Measurements from ENCODE around the gene OXER1. TPM values are rescaled to one million over a fixed set of nuclear protein-coding genes. Genes with fewer than 3 reads are reported as not detected.

OXER1 gene
- total RNA-seq, 2 experiments from 2014 or later = 0.40 TPM; not detected in 1

DNA sequence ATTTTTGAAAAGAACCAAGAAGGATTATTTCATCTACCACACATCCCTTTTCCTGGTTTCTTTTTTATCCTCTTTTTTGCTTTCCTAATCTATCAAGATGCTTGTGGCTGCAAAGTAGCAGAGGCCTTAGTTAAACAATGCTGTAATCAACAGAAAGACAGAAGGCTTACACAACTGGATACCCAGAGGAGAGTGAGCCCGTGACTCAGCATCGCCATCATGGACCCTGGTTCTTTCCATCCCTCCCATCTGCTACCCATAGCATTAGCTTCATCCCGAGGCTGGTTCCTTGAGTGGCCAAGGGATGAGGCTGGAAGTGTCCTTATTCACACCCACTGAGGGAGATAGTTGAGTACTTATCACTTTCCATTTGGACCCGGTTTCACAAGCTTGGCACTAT lies 35.9 kb upstream of the OXER1 start:
- TF ChIP-seq, protein P1, sequence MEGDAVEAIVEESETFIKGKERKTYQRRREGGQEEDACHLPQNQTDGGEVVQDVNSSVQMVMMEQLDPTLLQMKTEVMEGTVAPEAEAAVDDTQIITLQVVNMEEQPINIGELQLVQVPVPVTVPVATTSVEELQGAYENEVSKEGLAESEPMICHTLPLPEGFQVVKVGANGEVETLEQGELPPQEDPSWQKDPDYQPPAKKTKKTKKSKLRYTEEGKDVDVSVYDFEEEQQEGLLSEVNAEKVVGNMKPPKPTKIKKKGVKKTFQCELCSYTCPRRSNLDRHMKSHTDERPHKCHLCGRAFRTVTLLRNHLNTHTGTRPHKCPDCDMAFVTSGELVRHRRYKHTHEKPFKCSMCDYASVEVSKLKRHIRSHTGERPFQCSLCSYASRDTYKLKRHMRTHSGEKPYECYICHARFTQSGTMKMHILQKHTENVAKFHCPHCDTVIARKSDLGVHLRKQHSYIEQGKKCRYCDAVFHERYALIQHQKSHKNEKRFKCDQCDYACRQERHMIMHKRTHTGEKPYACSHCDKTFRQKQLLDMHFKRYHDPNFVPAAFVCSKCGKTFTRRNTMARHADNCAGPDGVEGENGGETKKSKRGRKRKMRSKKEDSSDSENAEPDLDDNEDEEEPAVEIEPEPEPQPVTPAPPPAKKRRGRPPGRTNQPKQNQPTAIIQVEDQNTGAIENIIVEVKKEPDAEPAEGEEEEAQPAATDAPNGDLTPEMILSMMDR (IDR thresholded peaks at IDR 0.05) = no peak
- ATAC-seq (no peak), DNase-seq (no peak)
- ChIA-PET POLR2A (interaction anchor here (3.2 kb wide), 1 partner anchor 10 kb away, joined by 25 read pairs; no protein-coding TSS in a partner anchor), CTCF (interaction anchor here (1.5 to 2.6 kb wide), 2 partner anchors 10 to 28 kb away, joined by 7 to 15 read pairs; no protein-coding TSS in a partner anchor)
- Mint-ChIP-seq H3K27me3 (no peaks in the 10 kb centered on the region), H3K4me1 (ENCODE audit: low read depth) (peaks cover 32% of the 10 kb centered on the region), H3K4me3 (no peak overlapping the region), H3K9me3 (no peaks in the 10 kb centered on the region), H3K36me3 (ENCODE audit: low read depth) (no peaks in the 10 kb centered on the region), H3K27ac (no peak overlapping the region)
- intact Hi-C loops (cut with micrococcal nuclease) = no loop called here

DNA sequence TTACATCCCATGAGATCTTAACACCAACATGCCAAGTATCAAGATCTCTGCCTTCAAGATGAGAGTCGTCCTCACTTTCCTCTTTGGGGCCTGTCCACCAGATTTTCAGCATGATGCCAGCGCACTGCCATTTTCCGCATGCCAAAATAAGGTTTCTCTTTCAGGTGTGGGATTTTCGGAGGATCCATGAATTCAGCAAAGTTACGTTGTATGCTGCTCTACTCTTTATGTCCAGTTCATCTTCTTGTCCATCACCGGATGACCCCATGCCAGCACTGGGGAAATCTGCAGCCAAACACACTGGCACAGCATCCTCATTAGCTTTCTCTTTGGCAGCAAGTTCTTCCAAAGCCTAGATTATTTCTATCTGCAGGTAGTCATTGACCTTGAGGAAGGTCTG lies 33.3 kb upstream of the OXER1 start:
- CTCF ChIA-PET = interaction anchor here (1.1 to 2.0 kb wide), 2 partner anchors 16 to 31 kb away, joined by 3 to 7 read pairs; no protein-coding TSS in a partner anchor
- H3K27me3 Mint-ChIP-seq = peaks cover 9% of the 10 kb centered on the region
- no peaks in the 10 kb centered on the region for H3K36me3 Mint-ChIP-seq (ENCODE audit: low read depth)
- ATAC-seq (no peak), DNase-seq (no peak)
- no peak overlapping the region for H3K4me3 Mint-ChIP-seq
- no peaks in the 10 kb centered on the region for H3K9me3 Mint-ChIP-seq
- no peak overlapping the region for H3K27ac Mint-ChIP-seq
- POLR2A ChIA-PET = interaction anchor here (6.3 kb wide), 1 partner anchor 14 kb away, joined by 45 read pairs; no protein-coding TSS in a partner anchor
- intact Hi-C loops (cut with micrococcal nuclease) = no loop called here
- TF ChIP-seq, protein P1 (IDR thresholded peaks at IDR 0.05) = no peak
- peaks cover 47% of the 10 kb centered on the region for H3K4me1 Mint-ChIP-seq (ENCODE audit: low read depth)

DNA sequence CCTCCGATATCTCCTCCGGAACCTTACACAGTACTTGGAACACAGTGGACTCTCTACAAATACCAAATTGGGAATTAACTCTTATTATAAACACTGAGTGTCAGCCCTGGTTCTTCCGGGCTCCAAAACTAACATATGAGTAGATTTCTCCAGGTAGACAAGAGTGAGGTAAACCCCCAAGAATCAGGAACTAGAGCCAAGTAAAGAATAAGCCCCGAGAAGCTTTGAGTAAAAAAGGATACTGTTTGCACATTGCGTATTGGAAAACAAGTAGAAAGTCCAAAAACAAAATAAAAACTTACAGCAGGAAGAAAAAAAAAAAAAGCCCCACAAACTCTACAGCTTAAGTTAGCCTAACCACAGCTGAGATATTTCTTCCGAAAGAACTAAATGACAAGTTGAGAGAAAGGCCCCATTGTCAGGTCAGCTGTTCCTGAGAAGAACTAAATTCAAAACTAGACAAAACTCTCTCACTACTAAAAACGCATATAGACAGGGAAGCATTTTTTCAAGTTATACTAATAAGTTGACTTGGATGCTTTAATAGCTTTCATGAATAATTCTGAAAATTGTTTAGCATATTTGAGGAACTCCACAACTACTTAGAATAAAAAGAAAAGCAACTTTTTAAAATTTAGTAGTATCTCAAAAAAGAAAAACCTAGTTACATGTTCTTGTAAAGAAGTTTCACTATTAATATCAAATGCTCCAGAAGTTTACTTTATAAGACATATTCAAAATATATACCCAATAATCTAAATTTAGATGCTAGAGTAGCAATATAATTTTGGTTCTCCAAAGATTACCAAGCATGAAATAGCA lies 32.7 kb upstream of the OXER1 start:
- Mint-ChIP-seq H3K9me3 (no peaks in the 10 kb centered on the region), H3K27ac (peak overlapping the region; percentile 77), H3K4me1 (ENCODE audit: low read depth) (peaks cover 51% of the 10 kb centered on the region), H3K27me3 (peaks cover 15% of the 10 kb centered on the region), H3K4me3 (no peak overlapping the region), H3K36me3 (ENCODE audit: low read depth) (no peaks in the 10 kb centered on the region)
- CTCF ChIA-PET = interaction anchor here (1.1 to 2.1 kb wide), 3 partner anchors 13 to 31 kb away, joined by 3 to 9 read pairs (median 7); no protein-coding TSS in a partner anchor
- TF ChIP-seq, protein P1 (IDR thresholded peaks at IDR 0.05) = no peak
- ATAC-seq (peak; percentile 61), DNase-seq (no peak)
- POLR2A ChIA-PET = interaction anchor here (6.3 kb wide), 1 partner anchor 14 kb away, joined by 45 read pairs; no protein-coding TSS in a partner anchor
- intact Hi-C loops (cut with micrococcal nuclease) = no loop called here

DNA sequence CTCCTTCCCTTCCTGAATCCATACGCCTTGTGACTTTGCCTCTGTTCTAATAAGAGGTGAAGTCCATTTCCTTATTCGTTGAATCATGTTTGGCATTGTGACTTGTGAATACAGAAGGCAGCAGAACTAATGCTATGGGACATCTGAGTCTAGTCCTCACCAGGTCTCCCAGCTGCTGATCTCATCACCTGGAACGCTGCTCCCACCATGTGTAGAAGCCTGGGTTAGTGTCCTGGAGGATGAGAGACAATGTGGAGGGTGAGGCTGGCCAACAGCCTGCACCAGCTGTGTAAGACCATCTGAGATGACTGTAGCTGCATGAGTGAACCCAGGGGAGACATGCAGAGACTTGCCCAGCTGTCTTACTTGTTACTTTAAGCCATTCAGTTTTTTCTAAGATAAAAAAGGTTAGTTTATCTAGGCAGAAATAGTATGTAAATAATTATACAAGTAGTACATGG lies 31.9 kb upstream of the OXER1 start:
- peaks cover 23% of the 10 kb centered on the region for H3K27me3 Mint-ChIP-seq
- no peaks in the 10 kb centered on the region for H3K36me3 Mint-ChIP-seq (ENCODE audit: low read depth)
- H3K4me1 Mint-ChIP-seq (ENCODE audit: low read depth) = peaks cover 46% of the 10 kb centered on the region
- ChIA-PET POLR2A (interaction anchor here (6.3 kb wide), 1 partner anchor 15 kb away, joined by 45 read pairs; no protein-coding TSS in a partner anchor), CTCF (interaction anchor here (1.5 to 2.1 kb wide), 3 partner anchors 9 to 32 kb away, joined by 3 to 9 read pairs (median 7); no protein-coding TSS in a partner anchor)
- DNase-seq = no peak
- TF ChIP-seq, protein P1 (IDR thresholded peaks at IDR 0.05) = no peak
- no peak overlapping the region for H3K4me3 Mint-ChIP-seq
- intact Hi-C loops (cut with micrococcal nuclease) = no loop called here
- no peak for ATAC-seq
- no peaks in the 10 kb centered on the region for H3K9me3 Mint-ChIP-seq
- H3K27ac Mint-ChIP-seq = peak overlapping the region; percentile 62
